ENCODE data around the gene CASK.
"Not testable (repeated sequence)": the region's sequence is repeated elsewhere in the genome, so short reads cannot be mapped to it uniquely, and the experiment has no call there.

Gene CASK

GRCh38 chrX:41619221-41619620 is 304.1 kb downstream of the CASK start:
- H3K36me3 Mint-ChIP-seq: peaks cover 4% of the 10 kb centered on the region
- H3K4me3 Mint-ChIP-seq: no peak overlapping the region
- no peak overlapping the region for H3K27ac Mint-ChIP-seq
- no peaks in the 10 kb centered on the region for H3K9me3 Mint-ChIP-seq
- no peaks in the 10 kb centered on the region for H3K4me1 Mint-ChIP-seq
- no peaks in the 10 kb centered on the region for H3K27me3 Mint-ChIP-seq

GRCh38 chrX:41616935-41617334 is 306.4 kb downstream of the CASK start:
- Mint-ChIP-seq H3K27ac (no peak overlapping the region), H3K27me3 (no peaks in the 10 kb centered on the region), H3K9me3 (no peaks in the 10 kb centered on the region), H3K36me3 (peaks cover 2% of the 10 kb centered on the region), H3K4me3 (no peak overlapping the region), H3K4me1 (no peaks in the 10 kb centered on the region)

- H3K36me3 Mint-ChIP-seq: peaks cover 2% of the 10 kb centered on the region
- no peaks in the 10 kb centered on the region for H3K4me1 Mint-ChIP-seq
- H3K4me3 Mint-ChIP-seq: no peak overlapping the region
- no peaks in the 10 kb centered on the region for H3K9me3 Mint-ChIP-seq
- no peaks in the 10 kb centered on the region for H3K27me3 Mint-ChIP-seq
- H3K27ac Mint-ChIP-seq: no peak overlapping the region
These were observed 307.1 kb downstream of the CASK start for GRCh38 chrX:41616255-41616654.

- Mint-ChIP-seq H3K9me3 (no peaks in the 10 kb centered on the region), H3K27ac (no peak overlapping the region), H3K27me3 (no peaks in the 10 kb centered on the region), H3K4me1 (no peaks in the 10 kb centered on the region), H3K4me3 (no peak overlapping the region), H3K36me3 (peaks cover 3% of the 10 kb centered on the region)
These were observed 315.1 kb downstream of the CASK start for GRCh38 chrX:41608244-41608643.

GRCh38 chrX:41607264-41607832 is 316.0 kb downstream of the CASK start:
- no peak overlapping the region for H3K4me3 Mint-ChIP-seq
- peaks cover 3% of the 10 kb centered on the region for H3K36me3 Mint-ChIP-seq
- no peak overlapping the region for H3K27ac Mint-ChIP-seq
- H3K27me3 Mint-ChIP-seq: no peaks in the 10 kb centered on the region
- H3K4me1 Mint-ChIP-seq: no peaks in the 10 kb centered on the region
- H3K9me3 Mint-ChIP-seq: no peaks in the 10 kb centered on the region

- not testable (repeated sequence) for H3K27ac Mint-ChIP-seq, H3K27me3 Mint-ChIP-seq, H3K36me3 Mint-ChIP-seq, H3K9me3 Mint-ChIP-seq, H3K4me1 Mint-ChIP-seq, H3K4me3 Mint-ChIP-seq
These were observed 317.3 kb downstream of the CASK start for GRCh38 chrX:41606057-41606456.

GRCh38 chrX:41604766-41605543 is 318.4 kb downstream of the CASK start:
- Mint-ChIP-seq H3K4me3 (no peak overlapping the region), H3K9me3 (no peaks in the 10 kb centered on the region), H3K27ac (no peak overlapping the region), H3K27me3 (no peaks in the 10 kb centered on the region), H3K4me1 (no peaks in the 10 kb centered on the region), H3K36me3 (peaks cover 3% of the 10 kb centered on the region)

- no peaks in the 10 kb centered on the region for H3K9me3 Mint-ChIP-seq
- H3K4me1 Mint-ChIP-seq: no peaks in the 10 kb centered on the region
- peaks cover 3% of the 10 kb centered on the region for H3K36me3 Mint-ChIP-seq
- H3K4me3 Mint-ChIP-seq: no peak overlapping the region
- H3K27ac Mint-ChIP-seq: no peak overlapping the region
- no peaks in the 10 kb centered on the region for H3K27me3 Mint-ChIP-seq
These were observed 319.2 kb downstream of the CASK start for GRCh38 chrX:41604177-41604576.

GRCh38 chrX:41603596-41603995 is 319.8 kb downstream of the CASK start:
- H3K36me3 Mint-ChIP-seq: peaks cover 3% of the 10 kb centered on the region
- no peak overlapping the region for H3K27ac Mint-ChIP-seq
- no peaks in the 10 kb centered on the region for H3K9me3 Mint-ChIP-seq
- no peak overlapping the region for H3K4me3 Mint-ChIP-seq
- no peaks in the 10 kb centered on the region for H3K27me3 Mint-ChIP-seq
- no peaks in the 10 kb centered on the region for H3K4me1 Mint-ChIP-seq

- no peaks in the 10 kb centered on the region for H3K9me3 Mint-ChIP-seq
- H3K4me1 Mint-ChIP-seq: no peaks in the 10 kb centered on the region
- H3K36me3 Mint-ChIP-seq: no peaks in the 10 kb centered on the region
- H3K27ac Mint-ChIP-seq: no peak overlapping the region
- no peak overlapping the region for H3K4me3 Mint-ChIP-seq
- no peaks in the 10 kb centered on the region for H3K27me3 Mint-ChIP-seq
These were observed 320.5 kb downstream of the CASK start for GRCh38 chrX:41602816-41603345.

- Mint-ChIP-seq H3K36me3 (no peaks in the 10 kb centered on the region), H3K4me3 (no peak overlapping the region), H3K27me3 (no peaks in the 10 kb centered on the region), H3K4me1 (peaks cover 7% of the 10 kb centered on the region), H3K27ac (no peak overlapping the region), H3K9me3 (no peaks in the 10 kb centered on the region)
These were observed 323.1 kb downstream of the CASK start for GRCh38 chrX:41600291-41600690.

GRCh38 chrX:41599507-41599906 is 323.8 kb downstream of the CASK start:
- Mint-ChIP-seq H3K9me3 (no peaks in the 10 kb centered on the region), H3K4me1 (peaks cover 7% of the 10 kb centered on the region), H3K27me3 (no peaks in the 10 kb centered on the region), H3K27ac (no peak overlapping the region), H3K36me3 (no peaks in the 10 kb centered on the region), H3K4me3 (no peak overlapping the region)

- no peaks in the 10 kb centered on the region for H3K27me3 Mint-ChIP-seq
- H3K27ac Mint-ChIP-seq: no peak overlapping the region
- no peak overlapping the region for H3K4me3 Mint-ChIP-seq
- peaks cover 7% of the 10 kb centered on the region for H3K4me1 Mint-ChIP-seq
- no peaks in the 10 kb centered on the region for H3K9me3 Mint-ChIP-seq
- H3K36me3 Mint-ChIP-seq: no peaks in the 10 kb centered on the region
These were observed 326.8 kb downstream of the CASK start for GRCh38 chrX:41596596-41596995.

- peaks cover 7% of the 10 kb centered on the region for H3K4me1 Mint-ChIP-seq
- no peak overlapping the region for H3K27ac Mint-ChIP-seq
- no peaks in the 10 kb centered on the region for H3K27me3 Mint-ChIP-seq
- no peak overlapping the region for H3K4me3 Mint-ChIP-seq
- no peaks in the 10 kb centered on the region for H3K9me3 Mint-ChIP-seq
- H3K36me3 Mint-ChIP-seq: no peaks in the 10 kb centered on the region
These were observed 328.7 kb downstream of the CASK start for GRCh38 chrX:41594634-41595033.

GRCh38 chrX:41591906-41592305 is 331.4 kb downstream of the CASK start:
- Mint-ChIP-seq H3K4me3 (no peak overlapping the region), H3K27me3 (no peaks in the 10 kb centered on the region), H3K27ac (no peak overlapping the region), H3K9me3 (no peaks in the 10 kb centered on the region), H3K4me1 (peaks cover 7% of the 10 kb centered on the region), H3K36me3 (no peaks in the 10 kb centered on the region)

- Mint-ChIP-seq H3K4me3 (no peak overlapping the region), H3K36me3 (no peaks in the 10 kb centered on the region), H3K9me3 (no peaks in the 10 kb centered on the region), H3K4me1 (no peaks in the 10 kb centered on the region), H3K27ac (no peak overlapping the region), H3K27me3 (no peaks in the 10 kb centered on the region)
These were observed 332.7 kb downstream of the CASK start for GRCh38 chrX:41590641-41591040.

All from activated naive CD4-positive, alpha-beta T cell treated with anti-CD3 and anti-CD28 coated beads, Interleukin-2, amount 50 U/mL, for 24 hours (primary cell).